GM19455 (cell line): ENCODE measurements around the gene IGSF10.

Experiments used
- ATAC-seq: cut with Tn5 transposase; IDR thresholded peaks from one replicate; pipeline ENCODE4 v1.9.1; 2021; ENCODE audit not compliant: unreplicated experiment

IGSF10 gene

DNA sequence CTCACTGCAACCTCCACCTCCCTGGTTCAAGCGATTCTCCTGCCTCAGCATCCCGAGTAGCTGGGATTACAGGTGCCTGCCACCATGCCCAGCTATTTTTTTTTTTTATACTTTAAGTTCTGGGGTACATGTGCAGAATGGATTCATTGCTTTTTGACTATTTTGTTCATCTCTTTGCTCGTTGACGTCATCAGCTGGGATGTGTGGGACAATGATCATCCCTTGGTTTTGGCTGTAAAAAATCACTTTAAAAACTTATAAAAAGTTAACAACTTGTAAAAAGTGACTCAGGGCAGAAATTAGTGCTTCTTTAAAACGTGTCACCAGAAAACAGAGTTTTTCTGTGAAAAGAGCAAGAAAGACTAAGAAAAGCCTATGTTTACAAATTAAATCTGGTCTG lies 37.8 kb downstream of the IGSF10 start:
- ATAC-seq = no peak

DNA sequence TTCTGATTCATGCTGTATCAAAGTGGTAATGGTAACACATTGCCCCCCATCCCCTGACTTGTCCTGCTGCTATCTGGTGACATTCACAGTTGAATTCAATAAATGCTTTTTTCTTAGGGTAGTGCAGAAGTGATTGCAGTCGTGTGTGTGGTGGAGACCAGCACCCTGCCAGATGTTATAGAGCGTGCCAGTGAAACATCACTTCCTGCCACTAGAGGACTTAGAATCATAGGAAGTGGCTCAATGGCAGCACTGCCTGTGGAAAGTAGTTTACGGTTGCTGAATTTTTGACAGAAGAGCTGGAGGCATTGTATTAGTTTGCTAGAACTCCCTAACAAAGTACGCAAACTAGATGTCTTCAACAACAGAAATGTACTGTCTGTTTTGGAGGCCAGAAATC lies 38.9 kb downstream of the IGSF10 start:
- no peak for ATAC-seq

DNA sequence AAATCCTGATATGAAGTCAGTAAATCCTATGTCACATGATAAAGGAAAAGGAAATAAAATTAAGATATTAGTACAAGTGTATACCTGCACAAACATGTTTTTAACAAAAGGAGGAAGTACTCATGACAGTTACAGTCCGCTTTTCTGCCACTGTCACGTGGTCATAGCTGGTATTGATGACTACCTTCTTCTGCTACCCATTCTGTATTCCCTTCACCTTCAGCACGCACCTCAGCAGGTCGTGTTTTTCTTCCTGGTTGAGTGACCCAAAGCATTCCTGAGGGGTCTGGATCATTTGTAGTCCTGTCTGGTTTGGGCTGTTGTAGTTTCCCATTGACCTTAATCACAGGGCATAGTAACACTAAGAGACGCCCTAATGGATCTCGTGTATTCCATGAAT lies 41.1 kb downstream of the IGSF10 start:
- ATAC-seq = no peak

DNA sequence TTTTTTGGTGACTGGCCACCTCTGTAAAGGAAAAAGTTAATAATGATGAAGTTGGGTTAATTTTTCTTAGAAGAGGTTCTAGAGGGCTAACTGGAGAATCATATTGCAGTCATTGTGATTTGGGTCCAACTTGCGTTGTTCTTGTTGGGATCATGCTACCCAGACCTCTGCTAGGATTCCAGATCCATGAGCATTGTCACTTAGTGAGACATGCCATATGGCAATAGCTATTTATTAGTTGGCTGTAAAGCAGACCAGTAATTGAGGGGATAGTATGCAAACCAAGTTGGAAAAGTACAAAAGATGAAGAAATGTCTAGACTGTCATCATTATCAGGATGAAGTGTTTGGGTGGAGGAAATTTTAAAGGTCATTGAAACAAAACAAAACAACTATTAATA lies 45.6 kb downstream of the IGSF10 start:
- ATAC-seq = no peak

DNA sequence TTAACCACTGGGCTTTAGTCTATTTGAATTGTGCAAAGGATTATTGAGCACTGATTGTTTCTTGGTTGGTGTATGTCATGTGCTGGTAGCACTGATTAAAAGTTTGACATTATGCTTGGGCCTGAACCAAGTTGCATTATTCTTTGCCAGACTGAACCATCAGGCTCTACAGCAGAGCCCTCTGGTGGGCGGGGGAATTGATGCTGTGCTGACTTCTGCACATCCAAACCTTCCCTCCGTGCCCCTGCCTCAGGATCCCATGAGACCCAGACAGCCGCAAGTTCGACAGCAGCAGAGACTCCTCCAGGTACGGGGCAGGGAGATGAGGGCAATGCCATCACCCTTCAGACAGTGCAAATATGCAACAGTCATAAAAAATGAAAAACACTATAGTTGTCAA lies 47.9 kb downstream of the IGSF10 start:
- ATAC-seq = no peak
